Right forelimb (tissue), 1 donor: Measurements from ENCODE around the gene VWA3B.

Experiments used
- DNase-seq: peaks from one replicate; pipeline ENCODE4 v3.0.0-alpha.2; 2018

The VWA3B gene

DNA sequence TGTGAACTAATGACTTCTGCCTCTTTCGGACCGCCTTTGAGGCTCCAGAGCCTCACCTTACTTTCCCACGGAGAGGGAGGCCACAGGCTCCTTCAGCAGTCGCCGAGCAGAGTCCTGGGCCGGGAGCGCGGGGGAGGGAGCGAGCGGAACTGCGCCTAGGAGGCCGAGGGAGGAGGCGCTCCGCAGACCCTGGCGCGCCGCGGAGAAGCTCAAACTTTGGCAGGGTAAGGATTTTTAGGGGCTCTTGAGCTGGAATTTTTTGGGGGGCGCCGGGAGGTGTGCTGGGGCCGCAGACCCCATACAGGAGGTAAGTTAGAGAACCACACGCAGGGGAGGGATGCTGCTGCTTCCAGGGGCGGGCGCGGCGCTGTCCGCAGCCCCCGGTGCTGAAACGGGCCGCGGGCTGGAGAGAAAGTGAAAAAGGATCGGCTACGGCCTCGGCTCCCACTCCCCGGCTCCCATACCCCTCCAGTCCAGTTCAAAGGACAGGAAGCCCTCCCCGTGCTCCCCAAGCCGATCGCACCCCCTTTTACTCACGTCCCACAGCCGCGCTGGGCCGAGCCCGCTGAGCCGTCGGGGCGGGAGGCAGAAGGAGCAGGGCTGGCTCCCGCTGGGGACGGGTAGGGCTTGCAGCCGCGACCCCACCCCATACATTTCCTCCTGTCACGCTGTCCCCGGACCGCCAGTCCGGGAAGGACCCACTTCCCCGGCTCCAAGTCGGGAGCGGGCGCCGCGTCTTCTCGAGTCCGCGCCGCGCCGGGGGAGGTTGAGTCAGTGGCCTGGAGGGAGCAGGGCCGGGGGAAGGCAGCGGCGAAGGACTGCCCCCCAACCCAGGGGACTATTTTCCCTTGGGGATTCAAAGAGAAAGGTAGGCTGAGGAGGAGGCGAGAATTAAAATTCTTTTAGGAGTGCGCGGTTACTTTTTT, 259.6 kb downstream of the VWA3B start, which contains the start of gene CNGA3:
Gene CNGA3, plus strand, starts transcription at position 146 of the 926 bp plus-strand sequence. CDS start 23,520 bp downstream, outside the sequence.
- DNase-seq = peak; percentile 76

DNA sequence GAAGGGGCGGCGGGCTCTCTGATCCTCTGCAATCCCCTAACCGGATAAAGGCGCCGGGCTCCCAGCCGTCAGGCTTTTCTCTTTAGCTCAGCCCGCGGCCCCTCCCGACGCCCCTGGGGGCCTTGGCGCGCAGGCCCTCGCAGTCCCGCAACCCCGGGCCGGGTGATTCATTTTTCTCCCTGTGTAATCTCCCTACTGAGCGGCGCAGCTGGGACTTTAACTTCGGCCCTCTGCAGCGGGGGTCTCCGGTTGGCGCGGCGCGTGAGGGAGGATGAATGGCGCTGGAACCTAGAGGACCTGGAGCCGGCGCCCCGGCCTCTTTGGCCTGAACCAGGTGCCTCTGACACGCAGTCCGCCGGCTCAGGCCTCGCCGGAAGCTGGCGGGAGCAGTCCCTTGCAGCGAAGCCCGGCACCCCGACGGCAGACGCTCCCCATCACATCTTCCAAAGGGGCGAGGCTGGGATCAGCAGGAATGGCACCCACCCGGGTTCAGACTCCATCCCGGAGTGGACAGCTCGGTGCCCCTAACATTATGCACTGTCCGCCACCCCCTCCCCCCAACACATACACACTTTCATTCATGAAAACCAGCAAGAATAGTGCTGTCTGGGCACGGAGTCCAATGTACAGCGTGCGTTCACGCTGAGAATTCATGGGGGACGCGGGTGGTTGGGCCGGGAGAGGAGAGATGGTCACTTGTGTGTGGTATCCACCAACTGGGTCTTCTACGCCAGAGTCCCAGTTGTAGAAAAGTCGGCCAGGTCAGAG, 260.5 kb downstream of the VWA3B start:
- no peak for DNase-seq

DNA sequence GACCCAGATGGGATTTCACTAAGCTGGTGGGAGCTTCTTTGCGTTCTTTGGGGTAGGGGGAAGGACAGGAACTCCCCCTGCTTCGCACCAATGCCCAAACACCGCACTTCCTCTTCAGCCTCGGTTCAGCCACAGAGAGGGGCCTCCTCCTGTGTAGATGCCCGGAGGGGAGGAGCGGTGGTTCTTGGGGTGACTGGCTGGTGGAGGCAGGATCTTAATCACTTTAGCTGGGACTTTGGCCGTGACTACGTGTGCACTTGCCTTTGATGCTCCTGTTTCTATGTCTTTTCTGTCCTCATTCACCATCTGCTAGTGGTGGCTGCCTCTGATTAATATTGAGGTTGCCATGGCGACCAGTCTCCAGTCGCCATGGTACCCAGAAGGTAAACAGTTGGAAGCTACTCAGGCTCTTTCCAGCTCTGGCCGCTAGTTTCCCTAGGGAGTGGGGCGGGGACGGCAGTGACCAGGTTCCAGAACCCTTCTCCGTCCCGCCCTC, 261.1 kb downstream of the VWA3B start:
- no peak for DNase-seq

- DNase-seq = no peak
These were observed 263.4 kb downstream of the VWA3B start for GRCh38 chr2:98350411-98350810.

GRCh38 chr2:98355881-98356280, 268.9 kb downstream of the VWA3B start:
- no peak for DNase-seq

- DNase-seq = no peak
These were observed 269.8 kb downstream of the VWA3B start for GRCh38 chr2:98356729-98357128.

DNA sequence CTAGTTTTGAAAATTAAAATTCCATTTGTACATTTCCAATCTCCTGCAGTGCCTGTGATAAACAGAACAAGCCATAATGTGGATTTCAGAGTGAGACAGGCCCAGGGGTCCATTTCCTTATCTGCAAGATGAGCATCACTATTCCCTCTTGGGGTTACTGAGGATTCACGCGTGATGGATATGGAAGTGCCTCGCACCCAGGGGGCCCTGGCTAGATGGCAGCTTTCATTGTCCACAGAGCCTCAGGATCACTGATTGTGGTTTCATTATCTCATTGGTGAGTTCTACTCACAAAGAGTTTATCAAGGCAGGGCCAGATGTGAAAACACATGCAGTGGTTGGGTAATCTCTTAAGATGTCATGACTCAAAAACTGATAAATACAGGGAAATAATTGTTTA, 270.9 kb downstream of the VWA3B start:
- no peak for DNase-seq

GRCh38 chr2:98359986-98360385, 273.0 kb downstream of the VWA3B start:
- DNase-seq = no peak
